Skeletal muscle satellite cell (primary cell): Measurements from ENCODE around the gene ADAMTS4. TPM values are rescaled to one million over a fixed set of nuclear protein-coding genes. Genes with fewer than 3 reads are reported as not detected.

Source experiments
- H3K27me3 ChIP-seq: 2 replicates; pipeline ENCODE4 v1.7.0; 2013; ENCODE audit warnings: low read length; ENCODE audit not compliant: control insufficient read depth, insufficient read depth
- H3K36me3 ChIP-seq: 2 replicates; pipeline ENCODE4 v1.7.0; 2013; ENCODE audit warnings: mild to moderate bottlenecking, control low read depth, low read length; ENCODE audit not compliant: insufficient read depth
- H3K4me1 ChIP-seq: 2 replicates; pipeline ENCODE4 v1.7.0; 2013; ENCODE audit warnings: low read length; ENCODE audit not compliant: control insufficient read depth, insufficient read depth
- H3K4me2 ChIP-seq: 2 replicates; pipeline ENCODE4 v1.7.0; 2013; ENCODE audit warnings: mild to moderate bottlenecking, low read length
- H3K4me3 ChIP-seq: 2 replicates; pipeline ENCODE4 v1.7.0; 2013; ENCODE audit warnings: low read length
- H3K9ac ChIP-seq: 2 replicates; pipeline ENCODE4 v1.7.0; 2013; ENCODE audit warnings: mild to moderate bottlenecking, low read depth, low read length, moderate library complexity
- H3K9me3 ChIP-seq: replicated peaks from 2 replicates; pipeline ENCODE4 v1.7.0; 2013; ENCODE audit warnings: mild to moderate bottlenecking, control low read depth, low read length
- total RNA-seq: library from RNA; depleted of rRNA; stranded (reverse); fragments of >200 nt; gene quantifications from 2 replicates; pipeline ENCODE4 v1.2.3, GENCODE V29; 2012; rRNA removed

The ADAMTS4 gene
- total RNA-seq = 2.8 and 14.2 TPM in 2 replicates

- peak within 1 kb of the TSS; percentile 60 for H3K4me3 ChIP-seq
- peak within 1 kb of the TSS; percentile 81 for H3K4me2 ChIP-seq
- peak within 1 kb of the TSS; percentile 77 for H3K9ac ChIP-seq
- H3K4me1 ChIP-seq = peaks cover 56% of the 10 kb centered on the region
- H3K36me3 ChIP-seq = peaks cover 5% of the 10 kb centered on the region
- H3K9me3 ChIP-seq = no peaks in the 10 kb centered on the region
- H3K27me3 ChIP-seq = no peaks in the 10 kb centered on the region
These were observed at the start of gene ADAMTS4 for GRCh38 chr1:161198897-161199431. TSS of gene ADAMTS4 (minus strand) at chr1:161199054. CDS start at chr1:161198627, 427 bp downstream.

DNA sequence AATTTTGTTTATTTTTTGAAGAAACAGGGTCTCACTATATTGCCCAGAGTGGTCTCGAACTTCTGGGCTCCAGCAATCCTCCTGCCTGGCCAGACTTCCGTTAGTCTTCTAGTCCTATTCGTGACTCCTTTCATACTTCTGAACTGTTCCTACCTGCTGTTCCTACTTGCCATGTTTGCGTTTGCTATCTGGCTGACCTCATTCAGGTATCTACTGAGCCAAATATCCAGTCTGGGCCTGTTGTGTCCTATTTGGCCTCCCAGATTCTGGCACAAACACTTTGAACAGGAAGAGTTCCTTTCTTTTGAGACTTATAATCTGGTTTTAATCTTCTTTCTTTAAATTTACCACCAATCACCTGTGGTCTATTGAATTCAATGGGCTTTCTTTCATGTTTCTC lies 46.0 kb upstream of the ADAMTS4 start:
- Histone ChIP-seq H3K4me2 (no peak overlapping the region), H3K4me1 (no peaks in the 10 kb centered on the region), H3K9me3 (no peaks in the 10 kb centered on the region), H3K27me3 (peaks cover 30% of the 10 kb centered on the region), H3K9ac (no peak overlapping the region), H3K36me3 (no peaks in the 10 kb centered on the region), H3K4me3 (no peak overlapping the region)

DNA sequence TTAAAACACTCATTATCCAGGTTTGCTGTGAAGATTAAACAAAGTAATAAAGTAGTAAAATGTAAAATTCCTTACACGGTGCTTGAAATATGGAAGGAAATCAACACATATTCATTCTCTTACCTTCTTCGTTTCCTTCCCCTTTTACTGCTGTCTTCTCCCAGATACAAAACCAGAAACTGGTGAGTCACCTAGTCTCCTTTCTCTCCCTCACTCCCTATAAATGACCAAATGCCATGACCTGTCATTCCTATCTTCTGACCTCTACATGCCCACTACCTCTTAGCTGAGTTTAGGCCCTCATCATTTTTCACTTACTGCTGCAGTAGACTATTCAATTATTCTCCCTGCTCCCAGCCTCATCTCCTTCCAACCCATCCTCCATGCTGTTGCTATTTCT lies 43.5 kb upstream of the ADAMTS4 start:
- H3K9ac ChIP-seq = no peak overlapping the region
- H3K4me2 ChIP-seq = no peak overlapping the region
- no peaks in the 10 kb centered on the region for H3K9me3 ChIP-seq
- peaks cover 27% of the 10 kb centered on the region for H3K27me3 ChIP-seq
- H3K36me3 ChIP-seq = no peaks in the 10 kb centered on the region
- H3K4me1 ChIP-seq = no peaks in the 10 kb centered on the region
- no peak overlapping the region for H3K4me3 ChIP-seq

GRCh38 chr1:161241682-161242081 lies 42.8 kb upstream of the ADAMTS4 start:
- Histone ChIP-seq H3K4me3 (no peak overlapping the region), H3K4me1 (no peaks in the 10 kb centered on the region), H3K9ac (no peak overlapping the region), H3K27me3 (peaks cover 25% of the 10 kb centered on the region), H3K36me3 (no peaks in the 10 kb centered on the region), H3K4me2 (no peak overlapping the region), H3K9me3 (no peaks in the 10 kb centered on the region)

- peaks cover 23% of the 10 kb centered on the region for H3K27me3 ChIP-seq
- no peaks in the 10 kb centered on the region for H3K36me3 ChIP-seq
- no peaks in the 10 kb centered on the region for H3K4me1 ChIP-seq
- no peak within 1 kb of the TSS for H3K9ac ChIP-seq
- H3K4me3 ChIP-seq = no peak within 1 kb of the TSS
- no peak within 1 kb of the TSS for H3K4me2 ChIP-seq
- H3K9me3 ChIP-seq = no peaks in the 10 kb centered on the region
These were observed 39.2 kb upstream of the ADAMTS4 start, which contains the start of gene NR1I3 for GRCh38 chr1:161238039-161238473. TSS of gene NR1I3 (minus strand) at chr1:161238203. CDS start at chr1:161236565, 1,638 bp downstream.

DNA sequence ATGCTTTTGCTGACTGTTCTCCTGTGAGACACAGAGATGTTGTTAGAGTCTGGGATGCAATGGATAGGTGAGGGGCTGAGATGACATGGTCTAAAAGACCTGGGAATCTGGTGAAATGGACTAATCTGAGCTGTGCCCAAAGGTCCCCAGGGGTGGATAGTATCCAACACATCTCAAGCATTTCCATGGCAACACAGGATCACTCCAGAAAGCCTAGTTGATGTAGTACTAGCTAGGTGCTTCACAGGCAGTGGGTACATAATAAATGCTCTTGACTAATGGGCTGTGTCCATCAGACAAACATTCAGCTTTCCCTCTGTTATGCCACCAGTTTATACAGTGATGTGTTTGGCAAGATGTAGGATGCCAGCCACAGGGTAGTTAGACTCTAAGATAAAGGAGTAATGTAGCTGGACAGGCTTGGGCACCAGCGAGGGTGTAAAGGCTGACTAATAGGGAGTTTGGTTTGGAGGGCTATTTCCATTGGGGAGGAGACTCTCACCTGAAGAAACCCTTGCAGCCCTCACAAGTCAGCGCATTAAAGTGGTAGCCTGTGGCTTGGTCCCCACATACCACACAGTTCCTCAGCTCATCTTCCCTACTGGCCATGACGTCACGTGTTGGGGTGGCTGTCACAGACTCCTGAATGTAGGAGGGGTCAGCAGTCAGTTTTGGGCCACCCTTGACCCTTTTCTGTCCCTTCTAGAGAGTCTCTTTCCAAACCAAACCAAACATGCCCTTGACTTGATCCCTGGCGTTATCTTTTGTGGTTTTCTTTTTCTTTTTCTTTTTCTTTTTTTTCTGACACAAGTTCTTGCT lies 37.3 kb upstream of the ADAMTS4 start:
- H3K9me3 ChIP-seq = no peaks in the 10 kb centered on the region
- no peak overlapping the region for H3K4me2 ChIP-seq
- no peaks in the 10 kb centered on the region for H3K36me3 ChIP-seq
- no peak overlapping the region for H3K9ac ChIP-seq
- H3K4me1 ChIP-seq = no peaks in the 10 kb centered on the region
- no peak overlapping the region for H3K4me3 ChIP-seq
- H3K27me3 ChIP-seq = peaks cover 18% of the 10 kb centered on the region

GRCh38 chr1:161233102-161233501 lies 34.2 kb upstream of the ADAMTS4 start:
- Histone ChIP-seq H3K4me2 (no peak overlapping the region), H3K4me3 (no peak overlapping the region), H3K27me3 (peaks cover 6% of the 10 kb centered on the region), H3K9me3 (no peaks in the 10 kb centered on the region), H3K4me1 (no peaks in the 10 kb centered on the region), H3K36me3 (peaks cover 19% of the 10 kb centered on the region), H3K9ac (no peak overlapping the region)

GRCh38 chr1:161230762-161231161 lies 31.9 kb upstream of the ADAMTS4 start:
- Histone ChIP-seq H3K4me2 (no peak overlapping the region), H3K4me1 (peaks cover 15% of the 10 kb centered on the region), H3K4me3 (no peak overlapping the region), H3K27me3 (peaks cover 4% of the 10 kb centered on the region), H3K36me3 (peaks cover 19% of the 10 kb centered on the region), H3K9me3 (no peaks in the 10 kb centered on the region), H3K9ac (no peak overlapping the region)

DNA sequence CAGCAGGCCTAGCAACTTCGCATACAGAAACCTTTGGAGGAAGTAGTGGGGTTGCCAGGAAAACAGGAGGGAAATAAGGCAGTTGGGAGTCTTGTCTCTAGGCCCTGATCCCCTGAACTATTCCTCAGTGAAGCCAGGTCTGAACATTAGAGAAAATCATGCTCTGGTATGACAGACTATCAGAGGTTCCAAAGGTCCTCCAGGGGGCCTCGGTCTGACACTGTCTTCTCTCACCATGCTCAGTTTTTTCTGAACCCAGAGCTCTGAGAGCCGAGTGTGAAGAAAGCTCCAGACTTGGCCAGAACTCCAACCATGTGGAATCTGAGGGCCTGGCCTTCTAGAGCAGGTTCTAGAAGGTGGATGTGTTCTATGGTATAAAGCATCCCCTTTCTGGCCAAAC lies 31.0 kb upstream of the ADAMTS4 start:
- Histone ChIP-seq H3K36me3 (peaks cover 19% of the 10 kb centered on the region), H3K9me3 (no peaks in the 10 kb centered on the region), H3K4me3 (no peak overlapping the region), H3K9ac (no peak overlapping the region), H3K27me3 (no peaks in the 10 kb centered on the region), H3K4me2 (no peak overlapping the region), H3K4me1 (peaks cover 20% of the 10 kb centered on the region)

DNA sequence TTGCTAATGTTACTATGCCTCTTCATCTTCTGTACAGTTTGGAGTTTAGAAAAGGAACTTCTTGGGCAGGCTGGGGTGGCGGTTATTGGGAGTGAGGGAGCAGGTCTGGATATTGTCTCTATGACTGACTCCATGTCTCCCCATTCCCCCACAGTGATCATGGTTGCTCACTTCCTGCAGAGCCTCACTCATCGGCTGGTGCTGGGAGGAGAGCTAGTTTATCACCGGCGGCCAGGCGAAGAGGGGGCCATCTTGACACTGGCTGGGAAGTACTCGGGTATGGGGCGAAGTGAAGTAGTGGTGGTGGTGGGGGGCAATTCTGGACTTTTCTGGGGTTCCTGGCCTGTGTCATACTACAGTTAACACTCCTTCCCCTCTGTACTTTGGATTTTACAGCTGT lies 29.2 kb upstream of the ADAMTS4 start:
- no peaks in the 10 kb centered on the region for H3K9me3 ChIP-seq
- no peak overlapping the region for H3K4me3 ChIP-seq

GRCh38 chr1:161227196-161227871 lies 28.5 kb upstream of the ADAMTS4 start:
- no peaks in the 10 kb centered on the region for H3K9me3 ChIP-seq
- H3K9ac ChIP-seq = peak overlapping the region; percentile 88
- peak overlapping the region; percentile 87 for H3K4me2 ChIP-seq
- H3K4me1 ChIP-seq = peaks cover 20% of the 10 kb centered on the region
- peaks cover 19% of the 10 kb centered on the region for H3K36me3 ChIP-seq
- peak overlapping the region; percentile 93 for H3K4me3 ChIP-seq
- no peaks in the 10 kb centered on the region for H3K27me3 ChIP-seq

More for the DNA sequence above, 29.2 kb upstream of the ADAMTS4 start:
- no peak overlapping the region for H3K4me2 ChIP-seq
- no peaks in the 10 kb centered on the region for H3K27me3 ChIP-seq
- no peak overlapping the region for H3K9ac ChIP-seq
- H3K36me3 ChIP-seq = peaks cover 19% of the 10 kb centered on the region
- H3K4me1 ChIP-seq = peaks cover 20% of the 10 kb centered on the region
